ENCODE measurements around the gene BMP10. TPM values are rescaled to one million over a fixed set of nuclear protein-coding genes. Genes with fewer than 3 reads are reported as not detected.

Gene BMP10
- total and polyA plus RNA-seq, 2 of the 8 experiments (the other 6 are each of a cell fraction or from before 2014, with no cell fraction given), result not detected

DNA sequence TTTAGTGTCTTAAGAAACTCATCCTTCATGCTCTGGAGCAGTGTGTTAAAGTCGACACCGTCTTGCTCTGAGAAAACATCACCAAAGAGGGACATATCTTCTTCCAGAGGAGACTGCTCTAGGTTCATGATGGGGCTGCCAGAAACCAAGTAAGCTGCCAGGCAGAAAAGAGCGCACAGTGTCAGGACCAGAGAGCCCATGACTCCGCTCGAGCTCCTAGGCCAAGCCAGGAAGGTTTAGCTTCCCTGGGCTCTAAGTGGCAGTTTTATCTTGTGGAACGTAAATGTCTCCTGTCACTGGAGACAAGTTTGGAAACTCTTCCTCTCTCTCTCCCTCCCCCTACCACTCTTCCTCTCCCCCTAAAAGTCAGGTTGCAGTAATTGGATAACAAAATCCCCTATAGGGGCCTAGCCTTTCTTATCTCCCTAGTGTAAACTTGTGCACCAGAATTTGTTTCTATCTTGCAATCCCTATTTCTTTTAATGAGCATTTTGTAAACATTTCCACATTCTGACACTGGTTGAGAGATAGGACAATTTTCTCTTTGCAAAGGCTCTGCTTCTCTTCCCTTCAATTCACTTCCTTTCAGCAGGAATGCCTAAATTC, at the start of gene BMP10 (continued):
- TF ChIP-seq RFX5 (IDR thresholded peaks at IDR 0.05; ENCODE audit: borderline replicate concordance, low read depth, low read length), result no peak
- no peak for TF ChIP-seq CEBPB (IDR thresholded peaks at IDR 0.05; ENCODE audit: low read depth, low read length)
- TF ChIP-seq KDM5A (IDR thresholded peaks at IDR 0.05; ENCODE audit: low read length), result no peak
- TF ChIP-seq CREB1 (IDR thresholded peaks at IDR 0.05), result no peak
- no peak for TF ChIP-seq TEAD4 (IDR thresholded peaks at IDR 0.05; ENCODE audit: low read depth, low read length)
- TF ChIP-seq, protein P1, sequence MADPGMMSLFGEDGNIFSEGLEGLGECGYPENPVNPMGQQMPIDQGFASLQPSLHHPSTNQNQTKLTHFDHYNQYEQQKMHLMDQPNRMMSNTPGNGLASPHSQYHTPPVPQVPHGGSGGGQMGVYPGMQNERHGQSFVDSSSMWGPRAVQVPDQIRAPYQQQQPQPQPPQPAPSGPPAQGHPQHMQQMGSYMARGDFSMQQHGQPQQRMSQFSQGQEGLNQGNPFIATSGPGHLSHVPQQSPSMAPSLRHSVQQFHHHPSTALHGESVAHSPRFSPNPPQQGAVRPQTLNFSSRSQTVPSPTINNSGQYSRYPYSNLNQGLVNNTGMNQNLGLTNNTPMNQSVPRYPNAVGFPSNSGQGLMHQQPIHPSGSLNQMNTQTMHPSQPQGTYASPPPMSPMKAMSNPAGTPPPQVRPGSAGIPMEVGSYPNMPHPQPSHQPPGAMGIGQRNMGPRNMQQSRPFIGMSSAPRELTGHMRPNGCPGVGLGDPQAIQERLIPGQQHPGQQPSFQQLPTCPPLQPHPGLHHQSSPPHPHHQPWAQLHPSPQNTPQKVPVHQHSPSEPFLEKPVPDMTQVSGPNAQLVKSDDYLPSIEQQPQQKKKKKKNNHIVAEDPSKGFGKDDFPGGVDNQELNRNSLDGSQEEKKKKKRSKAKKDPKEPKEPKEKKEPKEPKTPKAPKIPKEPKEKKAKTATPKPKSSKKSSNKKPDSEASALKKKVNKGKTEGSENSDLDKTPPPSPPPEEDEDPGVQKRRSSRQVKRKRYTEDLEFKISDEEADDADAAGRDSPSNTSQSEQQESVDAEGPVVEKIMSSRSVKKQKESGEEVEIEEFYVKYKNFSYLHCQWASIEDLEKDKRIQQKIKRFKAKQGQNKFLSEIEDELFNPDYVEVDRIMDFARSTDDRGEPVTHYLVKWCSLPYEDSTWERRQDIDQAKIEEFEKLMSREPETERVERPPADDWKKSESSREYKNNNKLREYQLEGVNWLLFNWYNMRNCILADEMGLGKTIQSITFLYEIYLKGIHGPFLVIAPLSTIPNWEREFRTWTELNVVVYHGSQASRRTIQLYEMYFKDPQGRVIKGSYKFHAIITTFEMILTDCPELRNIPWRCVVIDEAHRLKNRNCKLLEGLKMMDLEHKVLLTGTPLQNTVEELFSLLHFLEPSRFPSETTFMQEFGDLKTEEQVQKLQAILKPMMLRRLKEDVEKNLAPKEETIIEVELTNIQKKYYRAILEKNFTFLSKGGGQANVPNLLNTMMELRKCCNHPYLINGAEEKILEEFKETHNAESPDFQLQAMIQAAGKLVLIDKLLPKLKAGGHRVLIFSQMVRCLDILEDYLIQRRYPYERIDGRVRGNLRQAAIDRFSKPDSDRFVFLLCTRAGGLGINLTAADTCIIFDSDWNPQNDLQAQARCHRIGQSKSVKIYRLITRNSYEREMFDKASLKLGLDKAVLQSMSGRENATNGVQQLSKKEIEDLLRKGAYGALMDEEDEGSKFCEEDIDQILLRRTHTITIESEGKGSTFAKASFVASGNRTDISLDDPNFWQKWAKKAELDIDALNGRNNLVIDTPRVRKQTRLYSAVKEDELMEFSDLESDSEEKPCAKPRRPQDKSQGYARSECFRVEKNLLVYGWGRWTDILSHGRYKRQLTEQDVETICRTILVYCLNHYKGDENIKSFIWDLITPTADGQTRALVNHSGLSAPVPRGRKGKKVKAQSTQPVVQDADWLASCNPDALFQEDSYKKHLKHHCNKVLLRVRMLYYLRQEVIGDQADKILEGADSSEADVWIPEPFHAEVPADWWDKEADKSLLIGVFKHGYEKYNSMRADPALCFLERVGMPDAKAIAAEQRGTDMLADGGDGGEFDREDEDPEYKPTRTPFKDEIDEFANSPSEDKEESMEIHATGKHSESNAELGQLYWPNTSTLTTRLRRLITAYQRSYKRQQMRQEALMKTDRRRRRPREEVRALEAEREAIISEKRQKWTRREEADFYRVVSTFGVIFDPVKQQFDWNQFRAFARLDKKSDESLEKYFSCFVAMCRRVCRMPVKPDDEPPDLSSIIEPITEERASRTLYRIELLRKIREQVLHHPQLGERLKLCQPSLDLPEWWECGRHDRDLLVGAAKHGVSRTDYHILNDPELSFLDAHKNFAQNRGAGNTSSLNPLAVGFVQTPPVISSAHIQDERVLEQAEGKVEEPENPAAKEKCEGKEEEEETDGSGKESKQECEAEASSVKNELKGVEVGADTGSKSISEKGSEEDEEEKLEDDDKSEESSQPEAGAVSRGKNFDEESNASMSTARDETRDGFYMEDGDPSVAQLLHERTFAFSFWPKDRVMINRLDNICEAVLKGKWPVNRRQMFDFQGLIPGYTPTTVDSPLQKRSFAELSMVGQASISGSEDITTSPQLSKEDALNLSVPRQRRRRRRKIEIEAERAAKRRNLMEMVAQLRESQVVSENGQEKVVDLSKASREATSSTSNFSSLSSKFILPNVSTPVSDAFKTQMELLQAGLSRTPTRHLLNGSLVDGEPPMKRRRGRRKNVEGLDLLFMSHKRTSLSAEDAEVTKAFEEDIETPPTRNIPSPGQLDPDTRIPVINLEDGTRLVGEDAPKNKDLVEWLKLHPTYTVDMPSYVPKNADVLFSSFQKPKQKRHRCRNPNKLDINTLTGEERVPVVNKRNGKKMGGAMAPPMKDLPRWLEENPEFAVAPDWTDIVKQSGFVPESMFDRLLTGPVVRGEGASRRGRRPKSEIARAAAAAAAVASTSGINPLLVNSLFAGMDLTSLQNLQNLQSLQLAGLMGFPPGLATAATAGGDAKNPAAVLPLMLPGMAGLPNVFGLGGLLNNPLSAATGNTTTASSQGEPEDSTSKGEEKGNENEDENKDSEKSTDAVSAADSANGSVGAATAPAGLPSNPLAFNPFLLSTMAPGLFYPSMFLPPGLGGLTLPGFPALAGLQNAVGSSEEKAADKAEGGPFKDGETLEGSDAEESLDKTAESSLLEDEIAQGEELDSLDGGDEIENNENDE (IDR thresholded peaks at IDR 0.05; ENCODE audit: insufficient replicate concordance, low read length), result no peak
- no peak for TF ChIP-seq SIRT6 (IDR thresholded peaks at IDR 0.05; ENCODE audit: low read length)
- TF ChIP-seq JUND (IDR thresholded peaks at IDR 0.05; ENCODE audit: low read length), result no peak
- no peak for TF ChIP-seq SIX5 (IDR thresholded peaks at IDR 0.05; ENCODE audit: low read depth, low read length)
- TF ChIP-seq MAFK (IDR thresholded peaks at IDR 0.05; ENCODE audit: low read depth, low read length), result no peak
- TF ChIP-seq BRCA1 (IDR thresholded peaks at IDR 0.05; ENCODE audit: low read depth, low read length), result no peak
